Neural cell (in vitro differentiated cells): Measurements from ENCODE around the gene OSBPL8.

Experiments used
- EP300 ChIP-seq: fragments of 450-650 bp; conservative IDR thresholded peaks from 2 replicates; pipeline ENCODE4 v1.6.1; 2014; ENCODE audit warnings: antibody characterized with exemption, mild to moderate bottlenecking, moderate library complexity; ENCODE audit not compliant: poor library complexity, severe bottlenecking
- EZH2 ChIP-seq: fragments of 200-600, 300-800 bp; shearing (Covaris generic), sonication (generic); IDR thresholded peaks from 2 replicates; pipeline ENCODE4 v1.6.1; 2014; ENCODE audit warnings: antibody characterized with exemption, low read length, borderline replicate concordance, mild to moderate bottlenecking; ENCODE audit not compliant: insufficient read depth, poor library complexity, severe bottlenecking
- MXI1 ChIP-seq: fragments of 450-650 bp; conservative IDR thresholded peaks from 2 replicates; pipeline ENCODE4 v1.6.1; 2014; ENCODE audit warnings: antibody characterized with exemption, mild to moderate bottlenecking; ENCODE audit not compliant: poor library complexity, severe bottlenecking
- POLR2AphosphoS5 ChIP-seq: IDR thresholded peaks from 2 replicates; pipeline ENCODE4 v1.6.1; 2012
- RAD21 ChIP-seq: fragments of 450-650 bp; conservative IDR thresholded peaks from 2 replicates; pipeline ENCODE4 v1.6.1; 2014; ENCODE audit warnings: antibody characterized with exemption, mild to moderate bottlenecking, moderate library complexity
- TF ChIP-seq, protein P1 (sequence below): fragments of 450-650 bp; IDR thresholded peaks from 2 replicates; pipeline ENCODE4 v1.5.1; 2014; ENCODE audit warnings: antibody characterized with exemption, mild to moderate bottlenecking, moderate library complexity; ENCODE audit not compliant: poor library complexity, severe bottlenecking

DNA sequence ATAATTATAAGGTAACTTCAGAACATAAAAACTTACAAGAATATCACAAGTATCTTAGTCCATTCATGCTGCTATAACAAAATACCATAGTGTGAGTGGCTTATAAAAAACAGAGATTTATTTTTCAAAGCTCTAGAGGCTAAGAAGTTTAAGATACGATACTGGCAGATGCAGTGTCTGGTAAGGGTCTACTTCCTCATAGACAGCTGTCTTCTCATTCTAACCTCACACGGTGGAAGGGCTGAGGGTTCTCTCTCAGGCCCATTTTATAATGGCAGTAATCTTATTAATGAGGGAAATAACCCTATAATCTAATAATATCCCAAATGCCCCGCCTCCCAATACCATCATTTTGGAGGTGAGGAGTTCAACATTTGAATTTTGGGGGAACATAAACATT is 23.7 kb upstream of the OSBPL8 start:
- TF ChIP-seq, protein P1, sequence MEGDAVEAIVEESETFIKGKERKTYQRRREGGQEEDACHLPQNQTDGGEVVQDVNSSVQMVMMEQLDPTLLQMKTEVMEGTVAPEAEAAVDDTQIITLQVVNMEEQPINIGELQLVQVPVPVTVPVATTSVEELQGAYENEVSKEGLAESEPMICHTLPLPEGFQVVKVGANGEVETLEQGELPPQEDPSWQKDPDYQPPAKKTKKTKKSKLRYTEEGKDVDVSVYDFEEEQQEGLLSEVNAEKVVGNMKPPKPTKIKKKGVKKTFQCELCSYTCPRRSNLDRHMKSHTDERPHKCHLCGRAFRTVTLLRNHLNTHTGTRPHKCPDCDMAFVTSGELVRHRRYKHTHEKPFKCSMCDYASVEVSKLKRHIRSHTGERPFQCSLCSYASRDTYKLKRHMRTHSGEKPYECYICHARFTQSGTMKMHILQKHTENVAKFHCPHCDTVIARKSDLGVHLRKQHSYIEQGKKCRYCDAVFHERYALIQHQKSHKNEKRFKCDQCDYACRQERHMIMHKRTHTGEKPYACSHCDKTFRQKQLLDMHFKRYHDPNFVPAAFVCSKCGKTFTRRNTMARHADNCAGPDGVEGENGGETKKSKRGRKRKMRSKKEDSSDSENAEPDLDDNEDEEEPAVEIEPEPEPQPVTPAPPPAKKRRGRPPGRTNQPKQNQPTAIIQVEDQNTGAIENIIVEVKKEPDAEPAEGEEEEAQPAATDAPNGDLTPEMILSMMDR = no peak
- TF ChIP-seq EP300 (no peak), MXI1 (no peak), EZH2 (no peak), POLR2AphosphoS5 (no peak), RAD21 (no peak)
